GM19463 (cell line): ENCODE results near the gene SUCO.
"Not testable (repeated sequence)": the region's sequence is repeated elsewhere in the genome, so short reads cannot be mapped to it uniquely, and the experiment has no call there.

Experiments used
- ATAC-seq: cut with Tn5 transposase; IDR thresholded peaks from one replicate; pipeline ENCODE4 v1.9.1; 2021; ENCODE audit warnings: mild to moderate bottlenecking, moderate library complexity; ENCODE audit not compliant: unreplicated experiment

SUCO gene

DNA sequence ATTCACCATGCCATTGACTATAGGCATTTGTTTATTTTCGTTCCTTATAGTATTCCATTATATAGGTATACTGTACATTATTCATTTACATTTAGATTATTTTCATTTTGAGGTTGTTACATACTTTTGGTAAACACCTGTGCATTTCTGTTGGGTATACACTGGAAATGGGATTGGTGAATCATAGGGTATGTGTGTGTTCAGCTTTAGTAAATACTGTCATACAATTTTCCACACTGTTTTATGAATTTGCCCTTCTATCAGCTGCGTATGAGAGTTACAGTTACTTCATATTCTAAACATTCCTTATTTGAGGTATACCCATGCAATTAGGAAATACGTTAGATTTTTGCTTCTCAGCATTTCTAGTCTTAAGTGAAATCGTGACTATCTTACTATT, 70.9 kb downstream of the SUCO start:
- no peak for ATAC-seq

DNA sequence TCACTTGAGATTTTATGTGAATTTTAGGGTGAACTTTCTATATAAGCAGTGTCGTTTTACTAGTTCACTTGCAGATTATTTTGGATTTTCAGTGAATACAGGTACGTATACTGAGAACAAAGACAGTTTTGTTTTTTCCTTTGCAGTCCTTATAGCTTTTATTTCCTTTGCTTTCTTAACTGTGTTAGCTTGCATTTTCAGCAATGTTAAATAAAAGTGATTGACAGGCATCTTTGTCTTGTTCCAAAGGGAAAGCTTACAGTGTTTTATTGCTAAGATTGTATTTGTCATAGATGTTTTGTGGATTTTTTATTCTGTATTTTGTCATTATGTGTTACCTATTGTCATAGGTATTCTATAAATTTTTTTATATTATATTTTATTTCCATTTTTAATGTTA, 72.7 kb downstream of the SUCO start:
- no peak for ATAC-seq

DNA sequence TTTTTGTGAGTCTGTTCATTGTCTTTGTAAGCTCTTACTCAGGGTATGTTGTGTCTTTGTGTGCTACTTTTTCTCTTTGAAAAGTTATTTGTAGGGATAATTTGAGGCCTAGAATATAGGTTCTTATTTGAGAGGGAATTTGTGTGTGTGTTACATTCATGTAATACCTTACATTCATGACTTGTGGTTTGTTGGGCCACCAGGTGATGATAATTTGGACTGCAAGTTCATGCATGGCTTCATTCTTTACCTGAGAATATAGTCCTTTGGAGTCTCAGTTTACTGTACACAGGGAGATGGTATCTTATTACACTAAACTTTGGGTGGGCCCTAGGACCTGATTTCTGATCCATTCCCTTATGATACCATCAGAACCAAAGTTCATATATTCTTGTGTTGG, 74.2 kb downstream of the SUCO start:
- no peak for ATAC-seq

DNA sequence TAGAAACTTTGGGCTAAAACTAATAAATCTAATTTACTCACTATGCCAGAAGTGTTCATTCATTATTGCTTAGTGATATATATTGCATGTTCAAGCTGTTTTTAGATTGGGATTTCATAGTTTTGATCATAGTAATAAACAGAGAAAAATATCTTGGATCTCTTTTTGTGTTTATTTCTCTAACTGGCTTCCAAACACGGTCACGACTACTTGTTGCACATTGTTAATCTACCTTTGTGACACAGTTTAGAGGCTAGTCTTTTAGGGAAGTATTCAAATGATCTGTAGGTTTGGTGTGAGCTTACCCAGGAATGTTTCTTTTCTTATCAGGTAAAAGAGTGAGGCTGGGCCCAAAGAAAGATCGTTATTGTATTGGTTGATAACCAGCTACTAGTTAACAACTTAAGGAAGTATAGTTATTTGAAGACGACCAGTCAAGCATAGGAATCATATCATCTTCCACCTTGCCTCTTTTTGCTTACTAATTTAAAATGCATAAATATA, 75.2 kb downstream of the SUCO start:
- no peak for ATAC-seq

DNA sequence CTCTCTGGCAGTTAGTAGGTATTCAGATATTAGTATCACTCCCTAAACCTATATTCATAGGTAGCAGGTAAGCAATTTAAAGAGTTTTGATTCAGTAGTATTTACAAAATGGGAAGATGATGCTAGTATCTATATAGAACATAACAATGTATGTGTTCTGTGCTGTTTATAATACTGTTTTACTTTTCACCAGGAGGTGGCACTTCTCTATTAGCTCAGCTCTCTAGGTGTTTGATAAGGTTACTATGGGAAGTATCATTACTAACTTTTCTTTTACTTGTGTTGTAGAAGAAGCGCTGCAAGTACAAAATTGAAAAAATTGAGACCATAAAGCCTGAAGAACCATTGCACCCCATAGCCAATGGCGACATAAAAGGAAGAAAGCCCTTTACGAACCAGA, 76.6 kb downstream of the SUCO start:
- ATAC-seq, result no peak

DNA sequence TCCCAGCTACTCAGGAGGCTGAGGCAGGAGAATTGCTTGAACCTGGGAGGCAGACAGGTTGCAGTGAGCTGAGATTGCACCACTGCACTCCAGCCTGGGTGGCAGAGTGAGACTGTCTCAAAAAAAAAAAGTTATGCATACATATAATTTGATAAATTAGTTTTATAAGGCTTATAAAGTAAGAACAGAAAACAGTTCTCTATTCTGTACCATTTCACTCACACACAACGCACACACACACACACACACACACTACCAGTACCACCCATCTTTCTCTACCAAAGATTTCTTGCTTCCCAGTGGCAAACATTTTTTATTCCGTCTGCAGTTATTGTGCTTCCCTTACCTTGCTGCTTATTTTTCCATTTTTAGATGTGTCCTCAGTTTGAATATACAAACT, 79.5 kb downstream of the SUCO start:
- no peak for ATAC-seq

DNA sequence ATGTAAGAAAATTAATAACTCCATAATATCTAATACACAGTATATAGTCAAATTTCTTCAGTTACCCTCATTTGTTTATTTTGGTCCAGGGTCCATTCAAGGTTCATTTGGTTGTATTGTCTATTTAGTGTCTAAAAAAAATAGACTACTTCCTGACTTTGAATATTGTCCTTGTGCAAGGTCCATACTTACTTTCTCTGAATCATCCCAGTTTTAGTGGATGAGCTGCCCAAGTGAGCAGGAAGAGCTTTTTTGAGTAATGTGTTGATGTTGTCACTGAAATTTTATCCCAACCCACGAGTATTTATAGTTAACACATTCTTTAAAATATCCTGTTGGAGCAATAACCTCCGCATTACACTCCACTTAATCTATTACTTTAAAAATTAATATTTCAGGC, 80.3 kb downstream of the SUCO start:
- ATAC-seq, result no peak

DNA sequence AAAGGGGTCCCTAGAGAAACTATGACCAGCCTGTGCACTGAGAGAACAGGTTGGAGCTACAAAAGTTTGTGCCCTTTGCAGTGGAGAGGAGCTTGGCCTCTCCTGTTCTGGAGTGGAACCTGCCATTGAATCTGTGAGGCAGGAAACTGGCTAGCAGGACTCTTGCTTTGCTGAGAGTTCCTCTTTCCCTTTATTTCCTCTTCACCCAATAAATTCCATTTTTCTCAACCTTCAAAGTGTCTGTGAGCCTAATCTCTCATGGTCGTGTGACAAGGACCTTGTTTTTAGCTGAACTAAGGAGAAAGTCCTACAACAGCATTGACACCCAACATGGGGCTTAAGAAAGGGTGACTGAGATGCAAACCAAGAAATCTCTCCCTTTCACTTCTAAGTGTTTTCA, 83.2 kb downstream of the SUCO start:
- no peak for ATAC-seq

DNA sequence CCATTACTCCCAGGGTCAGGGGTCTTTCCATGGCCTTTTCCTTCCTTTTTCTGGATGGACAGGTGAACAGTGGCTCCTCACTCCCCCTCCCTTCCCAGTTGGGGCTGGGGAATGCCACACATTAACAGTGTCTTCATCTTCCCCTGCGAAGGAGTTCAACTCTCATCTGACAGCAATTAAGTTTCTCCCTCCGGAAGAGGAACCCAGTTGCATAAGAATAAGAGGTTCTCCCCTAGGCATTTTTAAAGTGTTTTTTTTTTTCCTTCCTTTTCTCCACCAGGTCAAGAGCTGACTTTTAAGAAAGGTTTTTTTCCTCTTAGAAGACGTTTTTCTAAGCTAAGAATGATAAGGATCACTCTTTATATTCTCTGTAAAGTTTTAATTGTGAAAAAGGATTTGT, 83.7 kb downstream of the SUCO start:
- no peak for ATAC-seq

DNA sequence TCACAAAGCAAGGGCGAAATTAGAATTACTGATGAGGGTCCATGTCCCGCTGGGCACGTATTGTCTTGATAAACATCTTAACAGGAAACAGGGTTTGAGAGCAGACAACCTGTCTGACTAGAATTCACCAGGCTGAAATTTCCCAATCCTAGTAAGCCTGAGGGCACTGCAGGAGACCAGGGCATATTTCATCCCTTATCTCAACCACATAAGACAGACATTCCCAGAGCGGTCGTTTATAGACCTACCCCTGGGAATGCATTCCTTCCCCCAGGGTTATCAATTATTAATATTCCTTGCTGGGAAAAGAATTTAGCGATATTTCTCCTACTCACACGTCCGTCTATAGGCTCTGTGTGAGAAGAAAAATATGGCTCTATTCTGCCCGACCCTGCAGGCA, 87.7 kb downstream of the SUCO start:
- ATAC-seq, result not testable (repeated sequence)

DNA sequence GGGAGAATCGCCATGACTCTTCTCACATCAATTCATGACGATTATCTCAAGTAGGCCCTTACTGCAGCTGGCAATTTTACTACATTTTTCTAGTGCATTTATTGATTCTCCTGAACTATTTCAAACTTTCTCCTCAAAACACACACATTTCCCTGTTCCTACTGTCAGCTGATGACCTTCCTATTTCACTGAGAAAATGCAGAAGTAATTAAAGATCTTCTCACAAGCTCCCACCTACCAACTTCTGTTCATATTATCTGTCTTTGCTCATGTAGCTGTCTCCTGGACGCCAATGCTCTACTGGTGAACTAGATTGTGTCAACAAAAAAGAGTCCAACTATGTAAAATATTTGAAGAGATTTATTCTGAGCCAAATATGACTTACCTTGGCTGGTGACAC, 89.6 kb downstream of the SUCO start:
- ATAC-seq, result no peak

DNA sequence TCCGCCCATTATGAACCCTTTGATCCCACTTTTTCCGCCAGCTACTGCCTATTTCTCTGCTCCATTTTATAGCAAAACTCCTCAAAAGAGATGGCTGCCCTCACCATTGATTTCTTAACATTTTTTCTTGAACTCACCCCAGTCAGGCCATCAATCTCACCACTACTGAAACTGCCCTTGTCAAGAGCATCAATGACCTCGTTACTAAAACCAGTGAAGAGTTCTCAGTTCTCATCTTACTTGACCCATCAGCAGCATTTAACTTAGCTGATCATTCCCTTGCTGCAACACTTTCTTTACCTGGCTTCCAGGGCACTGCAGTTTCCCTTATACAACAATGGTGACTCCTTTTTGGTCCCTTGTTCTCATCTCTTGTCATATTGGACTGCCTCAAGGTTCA, 90.8 kb downstream of the SUCO start:
- no peak for ATAC-seq

DNA sequence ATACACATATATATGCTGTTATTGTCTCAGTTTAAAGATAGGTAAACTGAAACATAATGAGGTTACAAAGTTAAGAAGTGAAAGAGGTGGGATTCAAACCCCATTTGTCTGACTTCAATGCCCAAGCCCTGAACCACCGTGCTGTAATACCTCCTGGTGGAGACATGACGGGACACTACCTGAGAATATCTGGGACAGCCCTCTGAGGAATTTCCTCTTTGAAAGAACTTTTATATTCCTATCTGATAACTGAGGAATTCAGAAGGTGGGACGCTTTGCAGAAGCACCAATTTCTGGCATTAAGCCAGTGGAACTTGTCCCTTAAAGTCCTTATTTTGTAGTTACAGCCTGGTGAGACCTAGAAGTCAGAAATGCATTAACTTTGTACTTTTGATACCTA, 93.9 kb downstream of the SUCO start:
- ATAC-seq, result no peak

DNA sequence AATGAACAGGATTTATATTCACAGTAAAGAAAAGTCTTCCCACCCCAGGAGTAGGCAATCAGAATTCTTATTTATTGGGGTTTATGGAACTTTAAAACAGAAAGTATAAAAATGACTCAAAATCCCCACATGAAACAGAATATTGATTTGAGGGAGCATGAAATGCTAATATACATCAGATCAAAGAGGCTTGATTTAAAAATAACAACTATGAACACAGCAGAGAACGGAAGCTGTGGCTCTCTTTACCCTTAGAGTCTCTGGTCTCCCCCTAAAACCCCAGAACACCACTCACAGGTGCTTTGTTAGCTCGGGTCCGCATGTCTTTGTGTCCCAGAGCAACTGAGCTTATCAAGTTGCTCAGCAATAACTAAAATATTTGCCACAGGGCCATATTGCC, 94.8 kb downstream of the SUCO start:
- no peak for ATAC-seq

DNA sequence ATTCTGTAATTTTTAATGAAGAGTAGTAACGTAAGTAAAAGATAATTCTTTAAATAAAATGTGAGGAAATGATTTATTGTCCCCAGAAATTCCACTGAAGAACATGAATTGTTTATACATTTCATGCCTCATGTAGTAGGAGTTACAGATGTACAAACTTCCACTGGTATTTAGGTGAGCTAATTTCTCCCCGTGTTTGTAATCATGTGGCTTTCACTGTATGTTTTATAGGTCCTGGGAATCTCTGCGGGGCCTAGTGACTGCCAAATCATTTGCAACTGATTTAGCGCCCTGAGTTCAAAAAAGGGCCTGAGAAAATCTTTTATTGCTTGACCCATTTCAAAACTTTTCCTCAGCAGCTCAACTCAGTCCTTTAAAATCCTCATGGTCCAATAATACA, 95.5 kb downstream of the SUCO start:
- no peak for ATAC-seq

DNA sequence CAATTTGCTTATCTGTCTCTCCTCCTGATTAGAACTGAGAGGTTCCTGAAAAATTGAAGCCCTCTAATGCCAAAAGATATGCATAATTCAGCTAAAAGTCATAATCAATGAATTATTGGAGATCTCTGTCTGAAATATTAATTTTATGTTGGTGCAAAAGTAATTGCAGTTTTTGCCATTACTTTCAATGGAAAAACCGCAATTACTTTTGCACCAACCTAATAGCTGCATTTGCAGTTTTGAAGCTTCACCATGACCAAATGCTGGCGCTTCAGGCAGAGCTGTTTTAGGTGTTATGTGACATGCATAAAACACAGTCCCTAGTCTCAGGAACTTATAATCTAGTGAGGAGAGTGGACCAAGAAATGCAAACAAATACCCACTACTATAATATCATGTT, 96.2 kb downstream of the SUCO start:
- ATAC-seq, result no peak

DNA sequence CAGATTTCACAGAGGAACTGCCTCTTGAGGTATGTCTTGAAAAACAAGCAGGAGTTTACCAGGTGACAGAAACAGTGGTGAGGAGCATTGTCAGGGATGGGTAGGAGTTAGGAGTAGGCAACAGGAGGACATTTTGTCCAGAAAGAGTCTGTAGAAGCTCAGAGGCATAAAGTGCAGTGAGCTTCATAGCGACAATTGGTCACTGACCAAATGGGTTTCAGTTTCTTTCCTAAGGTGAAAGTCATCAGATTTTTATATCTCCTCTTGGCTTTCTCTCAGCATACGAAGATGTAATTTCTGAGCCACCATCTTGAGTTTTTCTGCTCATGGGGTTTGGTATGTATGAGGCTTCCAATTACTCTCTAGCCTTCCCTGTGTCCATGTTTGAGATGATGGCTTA, 96.7 kb downstream of the SUCO start:
- ATAC-seq, result no peak

DNA sequence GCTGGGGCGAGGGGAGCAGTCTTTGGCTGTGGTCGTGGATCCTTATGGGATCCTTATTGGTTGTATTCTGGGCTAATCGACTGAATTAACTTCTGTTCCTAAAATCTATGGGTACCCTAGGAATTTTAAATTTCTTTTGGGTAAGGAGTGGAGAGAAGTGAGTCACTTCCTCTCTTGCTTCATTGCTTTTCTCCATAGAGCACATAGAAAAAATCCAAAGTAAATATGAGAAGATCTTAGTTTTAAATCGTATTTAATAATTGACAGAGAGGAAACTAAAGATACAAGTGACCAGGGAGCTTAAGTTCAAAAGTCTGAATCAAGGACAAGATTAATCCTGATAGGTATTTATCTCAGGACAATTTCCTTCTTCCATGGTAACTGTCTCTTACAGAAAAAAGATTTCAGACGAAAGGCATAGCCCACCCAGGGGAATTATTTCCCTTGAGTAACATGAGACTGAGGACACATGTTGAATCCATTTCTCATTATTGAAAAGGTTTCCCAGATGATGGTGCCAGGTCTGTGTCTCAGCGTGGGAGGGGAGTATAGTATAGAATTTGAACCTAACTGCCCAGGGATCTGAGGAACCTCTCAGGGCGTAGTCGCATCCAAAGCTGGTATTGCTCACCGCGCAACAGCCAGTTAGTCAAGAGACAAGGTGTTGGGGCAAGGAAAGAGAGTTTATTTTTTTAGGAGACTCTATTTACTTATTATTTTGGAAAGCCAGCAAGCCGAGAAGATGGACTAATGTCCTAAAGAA, 97.3 kb downstream of the SUCO start:
- no peak for ATAC-seq

DNA sequence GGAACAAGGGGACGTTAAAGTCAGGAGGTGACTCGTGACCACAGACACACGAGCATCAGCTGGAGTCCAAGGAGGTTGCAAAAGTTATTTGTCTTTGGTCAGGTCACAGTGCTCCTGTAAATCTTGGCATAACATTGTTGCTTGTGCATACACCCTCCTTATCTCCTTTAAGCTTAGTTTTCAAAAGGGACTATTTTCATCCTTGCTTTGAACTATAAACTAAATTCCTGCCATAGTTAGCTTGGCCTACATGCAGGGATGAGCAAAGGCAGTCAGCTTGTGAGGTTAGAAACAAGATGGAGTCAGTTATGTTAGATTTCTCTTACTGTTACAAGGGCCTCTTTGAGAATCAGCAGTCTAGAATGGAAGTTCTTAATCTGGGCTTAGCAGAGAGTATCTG, 97.9 kb downstream of the SUCO start:
- no peak for ATAC-seq

DNA sequence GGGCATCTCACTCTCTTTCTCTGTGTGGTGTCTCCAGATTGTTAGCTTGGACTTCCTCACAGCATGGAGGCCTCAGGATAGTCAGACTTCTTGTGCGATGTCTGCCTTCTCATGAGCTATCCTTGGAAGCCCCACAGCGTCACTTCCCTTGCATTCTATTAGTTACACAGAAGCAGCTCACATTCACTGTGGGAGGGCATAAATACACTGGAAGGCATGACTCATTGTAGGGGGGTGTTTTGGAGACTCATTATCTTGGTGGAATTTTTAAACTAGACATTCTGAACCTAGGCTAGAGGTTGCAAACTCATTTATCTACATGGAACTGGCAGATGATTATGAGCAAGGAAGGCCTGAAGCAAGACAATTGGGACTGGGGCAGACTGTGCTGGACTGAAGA, 104.6 kb downstream of the SUCO start:
- no peak for ATAC-seq

DNA sequence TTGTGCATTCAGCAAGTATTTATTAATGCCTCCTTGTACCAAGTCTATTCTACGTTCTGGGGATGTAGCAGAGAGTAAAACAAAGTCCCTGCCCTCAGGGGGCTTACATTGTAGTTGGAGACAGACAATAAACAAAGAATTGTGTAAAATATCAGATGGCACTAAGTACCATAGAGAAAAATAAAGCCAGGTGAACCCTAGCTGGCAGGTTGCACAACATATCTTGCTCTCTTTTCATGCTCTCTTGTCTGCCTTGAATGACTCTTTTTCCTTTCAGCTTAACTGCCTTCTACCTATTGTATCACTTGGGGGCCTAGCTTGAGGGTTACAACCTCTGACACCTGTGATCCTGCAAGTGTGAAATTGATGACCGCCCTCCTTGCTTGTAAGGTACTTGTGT, 105.3 kb downstream of the SUCO start:
- no peak for ATAC-seq

DNA sequence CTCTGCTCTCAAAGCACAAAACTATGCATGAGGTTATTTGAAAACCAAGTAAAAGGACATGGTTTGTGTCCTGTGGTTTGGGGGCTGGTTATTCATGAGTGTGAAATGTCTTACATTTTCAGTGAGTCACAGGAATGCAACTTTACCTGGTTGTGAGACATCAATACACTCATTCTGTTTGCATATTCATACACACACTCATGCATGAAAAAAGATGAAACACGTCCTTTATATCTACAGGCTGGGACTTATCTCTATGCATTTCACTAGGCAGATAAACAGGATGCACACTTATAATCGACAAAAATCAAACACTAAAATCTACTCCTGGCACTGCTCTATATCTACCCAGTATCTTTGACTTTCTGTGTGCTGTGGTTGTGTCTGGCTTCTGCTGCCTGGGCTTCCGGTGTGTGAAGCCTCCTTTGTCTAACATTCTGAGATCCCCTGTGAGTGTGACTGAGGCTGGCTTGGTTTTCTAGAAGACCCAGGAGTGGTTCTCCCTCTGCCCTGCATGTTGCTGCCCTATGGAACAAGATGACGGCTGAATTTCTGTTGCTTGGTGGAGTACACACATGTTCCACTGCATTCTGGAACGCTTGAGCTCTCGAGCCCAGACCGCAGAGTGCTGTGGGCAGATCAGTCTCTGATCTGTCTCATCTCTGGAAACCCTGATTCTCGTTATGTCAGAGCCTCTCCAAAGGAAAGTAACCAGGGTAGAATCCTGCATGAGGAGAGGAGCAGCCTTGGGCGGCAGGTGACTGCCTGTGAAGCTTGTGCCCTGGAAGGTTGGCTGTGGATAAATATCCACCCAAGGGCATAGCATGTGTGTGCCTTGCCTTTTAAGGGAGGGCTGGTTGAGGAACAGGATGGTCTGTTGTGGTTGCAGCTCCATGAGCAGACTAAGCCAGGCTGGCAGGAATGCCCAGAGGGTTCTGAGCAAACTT, 106.2 kb downstream of the SUCO start:
- ATAC-seq, result peak; percentile 51
